ENCODE results near the gene MYO3B.

Gene MYO3B

DNA sequence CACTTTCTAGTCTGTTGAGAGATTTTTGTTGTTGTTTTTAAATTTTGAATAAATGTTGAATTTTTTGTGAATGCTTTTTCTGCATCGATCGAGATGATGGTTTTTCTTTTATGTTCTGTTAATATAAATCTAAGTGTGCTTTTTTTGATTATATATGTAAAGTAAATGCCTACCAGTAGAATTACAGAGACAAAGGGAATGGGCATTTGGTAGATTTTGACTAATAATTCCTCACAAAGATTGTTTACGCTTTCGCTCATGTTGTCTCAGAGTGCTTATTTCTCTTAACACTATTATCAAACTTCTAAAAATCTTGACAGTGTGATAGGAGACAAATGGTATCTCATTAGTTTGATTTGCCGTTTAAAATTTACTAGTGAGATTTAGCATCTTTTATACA is 3.7 kb downstream of the MYO3B start:
- no peak for DNase-seq
- TF ChIP-seq GATA1 (IDR thresholded peaks at IDR 0.05; ENCODE audit: low read depth, low read length) (no peak), POLR2A (IDR thresholded peaks at IDR 0.05; ENCODE audit: low read length) (no peak)

DNA sequence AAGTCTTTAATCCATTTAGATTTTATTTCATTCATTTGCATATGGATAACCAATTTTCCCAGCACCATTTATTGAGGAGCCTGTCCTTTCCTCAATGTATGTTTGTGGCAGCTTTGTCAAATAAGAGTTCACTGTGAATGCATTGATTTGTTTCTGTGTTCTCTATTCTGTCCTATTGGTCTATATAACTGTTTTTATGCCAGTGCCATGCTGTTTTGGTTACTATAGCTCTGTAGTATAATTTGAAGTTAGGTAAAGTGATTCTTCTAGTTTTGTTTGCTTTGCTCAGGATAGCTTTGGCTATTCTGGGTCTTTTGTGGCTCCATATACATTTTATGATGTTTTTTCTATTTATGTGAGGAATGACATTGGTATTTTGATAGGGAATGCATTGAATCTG is 7.4 kb downstream of the MYO3B start:
- DNase-seq = no peak
- TF ChIP-seq GATA1 (IDR thresholded peaks at IDR 0.05; ENCODE audit: low read depth, low read length) = no peak
- no peak for TF ChIP-seq POLR2A (IDR thresholded peaks at IDR 0.05; ENCODE audit: low read length)

DNA sequence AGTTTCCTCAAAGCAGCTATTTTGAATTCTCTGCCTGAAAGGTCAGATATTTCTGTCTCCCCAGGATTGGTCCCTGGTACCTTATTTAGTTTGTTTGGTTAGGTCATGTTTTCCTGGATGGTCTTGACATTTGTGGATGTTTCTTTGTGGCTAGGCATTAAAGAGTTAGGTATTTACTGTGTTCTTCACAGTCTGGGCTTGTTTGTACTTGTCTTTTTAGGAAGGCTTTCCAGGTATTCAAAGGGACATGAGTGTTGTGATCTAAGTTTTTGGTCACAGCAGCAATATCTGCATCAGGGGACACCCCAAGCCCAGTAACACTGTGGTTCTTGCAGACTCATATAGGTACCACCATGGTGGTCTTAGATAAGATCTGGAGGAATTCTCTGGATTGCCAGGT is 11.8 kb downstream of the MYO3B start:
- TF ChIP-seq GATA1 (IDR thresholded peaks at IDR 0.05; ENCODE audit: low read depth, low read length) (no peak), POLR2A (IDR thresholded peaks at IDR 0.05; ENCODE audit: low read length) (no peak)
- no peak for DNase-seq

DNA sequence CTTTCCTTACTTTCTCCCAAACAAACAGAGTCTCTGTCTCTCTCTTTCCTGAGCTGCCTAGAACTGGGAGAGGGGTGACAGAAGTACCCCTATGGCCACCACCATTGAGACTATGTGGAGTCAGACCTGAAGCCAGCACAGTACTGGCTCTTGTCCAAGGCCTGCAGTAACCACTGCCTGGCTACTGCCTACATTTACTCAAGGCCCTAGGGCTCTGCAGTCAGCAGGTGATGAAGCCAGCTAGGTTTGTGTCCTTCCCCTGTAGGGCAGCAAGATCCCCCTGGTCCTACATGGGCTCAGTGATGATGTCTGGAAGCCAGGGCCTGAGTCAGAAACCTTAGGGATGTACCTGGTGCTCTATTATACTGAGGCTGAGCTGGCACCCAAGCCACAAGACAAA is 12.2 kb downstream of the MYO3B start:
- no peak for DNase-seq
- TF ChIP-seq GATA1 (IDR thresholded peaks at IDR 0.05; ENCODE audit: low read depth, low read length) = no peak
- TF ChIP-seq POLR2A (IDR thresholded peaks at IDR 0.05; ENCODE audit: low read length) = no peak

DNA sequence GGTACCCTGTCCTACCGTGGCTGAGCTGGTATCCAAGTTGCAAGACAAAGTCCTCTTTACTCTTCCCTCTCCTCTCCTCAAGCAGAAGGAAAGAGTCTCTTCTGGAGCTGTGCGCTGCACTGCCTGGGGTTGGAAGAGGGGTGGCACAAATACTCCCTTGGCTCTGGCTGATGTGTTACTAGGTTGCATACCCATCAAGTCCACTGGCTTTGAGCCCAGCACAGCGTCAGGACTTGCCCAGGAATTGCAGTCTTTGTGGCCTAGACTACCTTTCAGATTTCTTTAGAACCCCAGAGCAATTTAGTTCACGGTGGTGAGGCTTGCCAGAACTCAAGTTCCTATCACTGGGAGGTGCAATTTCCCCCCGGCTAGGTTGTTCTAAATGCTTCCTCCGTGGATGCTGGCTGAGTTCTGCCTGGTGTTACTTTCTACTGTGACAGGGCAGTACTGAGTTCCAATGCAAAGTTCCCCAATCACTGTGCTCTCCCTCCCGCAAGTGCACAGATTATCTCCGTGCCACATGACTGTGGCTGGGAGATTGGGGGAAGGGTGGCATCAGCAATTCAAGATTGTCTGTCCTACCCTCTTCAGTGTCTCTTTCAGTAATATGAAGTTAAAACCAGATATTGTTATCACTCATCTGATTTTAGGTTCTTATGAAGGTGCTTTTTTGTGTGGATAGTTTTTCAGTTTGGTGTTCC is 13.4 kb downstream of the MYO3B start:
- no peak for TF ChIP-seq GATA1 (IDR thresholded peaks at IDR 0.05; ENCODE audit: low read depth, low read length)
- no peak for TF ChIP-seq POLR2A (IDR thresholded peaks at IDR 0.05; ENCODE audit: low read length)
- peak; percentile 10 for DNase-seq

DNA sequence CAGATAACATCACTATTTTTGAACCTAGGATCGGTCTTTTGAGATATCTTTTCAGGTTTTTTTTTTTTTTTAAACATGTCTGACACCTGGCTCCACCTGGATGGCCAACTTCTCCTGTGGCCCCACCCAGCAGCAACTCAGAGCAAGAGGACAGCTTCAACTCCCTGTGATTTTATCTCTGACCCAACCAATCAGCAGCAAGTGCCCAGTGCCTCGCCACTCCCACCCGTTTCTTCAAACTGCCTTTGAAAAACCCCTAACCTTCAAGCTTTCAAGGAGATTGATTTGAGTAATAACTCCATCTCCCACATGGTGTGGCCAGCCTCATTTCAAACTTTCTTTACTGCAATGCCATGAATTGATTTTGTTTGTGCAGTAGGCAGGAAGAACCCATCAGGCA is 19.0 kb downstream of the MYO3B start:
- DNase-seq = no peak
- TF ChIP-seq GATA1 (IDR thresholded peaks at IDR 0.05; ENCODE audit: low read depth, low read length) = no peak
- no peak for TF ChIP-seq POLR2A (IDR thresholded peaks at IDR 0.05; ENCODE audit: low read length)

DNA sequence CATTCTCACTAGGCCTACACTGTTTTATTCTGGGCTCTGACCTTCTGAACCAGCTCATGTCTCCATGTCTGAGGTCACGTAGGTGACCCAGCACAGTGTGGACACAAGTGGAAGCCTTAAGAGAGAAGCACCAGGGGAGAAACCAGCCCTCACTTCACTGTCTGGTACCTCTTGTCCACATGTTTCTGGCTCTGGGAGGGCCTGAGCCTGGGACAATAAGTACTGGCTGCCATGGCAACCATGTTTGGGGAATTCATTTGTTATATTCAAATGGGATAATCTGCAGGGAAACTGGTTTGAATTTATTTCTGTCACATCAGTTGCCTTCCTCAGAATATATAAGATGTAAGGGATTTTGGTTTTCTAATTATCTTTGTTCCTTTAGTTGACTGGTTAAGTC is 23.3 kb downstream of the MYO3B start:
- DNase-seq = no peak
- TF ChIP-seq POLR2A (IDR thresholded peaks at IDR 0.05; ENCODE audit: low read length) = no peak
- no peak for TF ChIP-seq GATA1 (IDR thresholded peaks at IDR 0.05; ENCODE audit: low read depth, low read length)

DNA sequence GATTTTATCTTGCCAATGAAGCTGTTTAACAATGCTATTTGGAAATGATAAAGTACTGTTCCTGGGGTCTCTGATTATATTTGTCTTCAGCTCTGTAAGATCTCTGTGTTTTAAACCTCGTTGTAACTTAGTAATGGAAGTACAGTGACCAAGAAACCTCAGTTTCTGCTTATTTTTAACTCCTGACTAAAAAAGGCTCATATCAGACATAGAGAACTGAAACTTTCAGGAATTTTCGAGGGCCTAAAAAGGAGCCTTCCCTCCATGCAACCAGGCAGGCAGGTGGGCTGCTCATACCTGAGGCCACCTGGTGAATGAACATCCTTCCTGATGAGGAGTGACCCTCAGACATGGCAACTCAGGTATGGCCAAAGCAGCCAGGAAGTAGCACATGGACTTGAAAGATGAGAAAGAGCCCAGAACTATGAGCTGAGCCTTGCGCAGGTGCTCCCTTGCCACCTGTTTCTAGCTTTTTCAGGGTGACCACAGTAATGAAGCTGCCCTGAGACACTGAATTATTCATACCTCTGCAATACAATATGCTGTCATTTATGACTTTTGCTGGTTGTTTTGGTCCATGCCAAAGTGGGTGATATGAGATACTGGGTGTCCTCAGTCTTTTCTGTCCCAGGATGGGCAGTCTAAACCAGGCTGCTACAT is 23.9 kb downstream of the MYO3B start:
- no peak for DNase-seq
- TF ChIP-seq GATA1 (IDR thresholded peaks at IDR 0.05; ENCODE audit: low read depth, low read length) (no peak), POLR2A (IDR thresholded peaks at IDR 0.05; ENCODE audit: low read length) (no peak)

DNA sequence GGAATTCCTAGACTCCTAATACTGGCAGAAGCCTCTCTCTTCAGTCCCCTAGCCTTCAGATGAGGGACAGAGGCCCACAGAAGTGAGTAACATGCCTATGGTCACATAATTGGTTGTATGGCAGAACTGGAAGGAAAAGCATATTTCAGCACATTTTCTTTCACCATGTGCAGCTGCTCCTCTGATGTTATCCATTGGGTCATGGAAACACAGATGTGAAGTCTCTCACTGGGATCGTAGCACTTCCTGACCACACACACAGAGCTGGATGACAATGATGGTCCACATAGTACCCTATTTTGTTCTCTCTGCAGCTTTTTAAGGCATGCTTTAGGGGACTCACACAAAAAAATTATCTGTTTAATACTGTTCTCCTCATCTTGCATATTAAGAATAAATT is 24.5 kb downstream of the MYO3B start:
- DNase-seq = no peak
- TF ChIP-seq POLR2A (IDR thresholded peaks at IDR 0.05; ENCODE audit: low read length) (no peak), GATA1 (IDR thresholded peaks at IDR 0.05; ENCODE audit: low read depth, low read length) (no peak)

DNA sequence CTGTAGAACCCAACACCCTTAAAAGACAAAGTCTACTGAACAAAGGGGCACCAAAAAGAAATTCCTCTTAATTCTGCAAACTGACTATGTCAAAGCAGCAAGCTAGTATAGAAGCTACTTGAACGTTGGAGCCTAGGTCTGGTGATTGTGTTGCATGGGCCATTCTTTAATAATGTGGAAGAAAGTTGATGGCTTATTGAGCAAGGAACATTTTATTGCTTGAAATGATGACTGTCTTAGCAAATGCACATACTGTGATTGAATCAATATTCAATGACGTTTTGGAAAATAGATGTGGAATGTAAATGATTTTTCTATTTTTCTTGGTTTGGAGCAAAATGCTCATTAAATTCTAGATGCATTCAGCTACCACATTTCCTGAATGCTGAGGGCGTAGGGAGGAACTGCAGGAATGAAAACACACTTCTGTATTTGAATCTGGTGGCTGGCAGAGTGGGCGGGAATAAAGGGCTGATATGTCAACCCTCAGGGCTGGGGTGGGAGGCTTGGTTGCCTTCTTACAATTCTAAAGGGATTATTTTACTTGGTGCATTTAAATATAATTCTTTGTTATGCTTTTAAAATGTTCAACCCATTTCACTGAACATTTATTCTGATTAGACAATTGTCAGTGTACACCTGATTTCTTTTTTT is 26.5 kb downstream of the MYO3B start:
- TF ChIP-seq POLR2A (IDR thresholded peaks at IDR 0.05; ENCODE audit: low read length) (no peak), GATA1 (IDR thresholded peaks at IDR 0.05; ENCODE audit: low read depth, low read length) (no peak)
- no peak for DNase-seq

DNA sequence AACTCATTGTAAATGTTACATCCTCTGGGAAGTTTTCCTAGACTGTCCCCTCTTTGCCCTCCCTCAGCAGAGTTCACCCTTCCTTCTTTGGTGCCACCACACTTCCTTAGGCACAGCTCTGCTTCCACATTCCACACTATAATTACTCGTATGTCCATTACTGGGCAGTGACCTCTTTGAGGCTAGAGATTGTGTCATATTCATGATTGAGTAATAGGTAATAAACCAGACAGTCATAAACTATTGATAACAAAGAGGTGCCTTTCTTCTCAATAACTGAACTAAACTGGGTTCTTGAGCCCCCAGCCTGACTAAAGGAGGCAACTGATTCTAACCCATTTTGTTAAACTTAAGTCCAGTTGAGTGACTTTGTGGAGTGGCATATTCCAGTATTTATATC is 28.3 kb downstream of the MYO3B start:
- DNase-seq = no peak
- TF ChIP-seq GATA1 (IDR thresholded peaks at IDR 0.05; ENCODE audit: low read depth, low read length) (no peak), POLR2A (IDR thresholded peaks at IDR 0.05; ENCODE audit: low read length) (no peak)

DNA sequence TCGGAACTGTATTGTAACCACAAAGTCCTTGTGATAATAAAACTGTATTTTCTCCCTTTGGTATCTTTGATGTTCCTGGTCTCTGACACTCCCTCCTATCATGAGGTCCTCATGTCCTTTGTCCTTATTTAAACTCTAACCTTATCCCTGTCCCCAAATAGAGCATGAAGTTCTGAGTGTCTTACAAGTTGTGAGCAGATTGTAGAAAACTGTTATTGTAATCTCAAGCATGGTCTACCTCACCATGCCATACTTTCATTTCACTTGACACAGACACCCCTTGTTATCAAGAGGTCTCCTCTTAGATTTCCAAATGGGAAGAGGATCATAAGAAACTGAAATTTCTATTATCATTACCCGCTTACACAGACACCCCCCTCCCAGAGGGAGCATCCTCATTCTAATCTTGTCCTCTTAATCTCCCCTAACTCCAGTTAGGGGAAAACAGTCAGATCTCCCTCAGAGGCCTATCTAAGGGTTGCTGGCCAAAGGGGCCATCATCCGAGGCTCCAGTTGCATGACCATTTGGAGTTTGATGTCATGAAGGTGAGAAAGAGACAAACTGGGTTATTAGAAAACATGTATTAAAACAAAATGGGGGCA is 29.0 kb downstream of the MYO3B start:
- TF ChIP-seq POLR2A (IDR thresholded peaks at IDR 0.05; ENCODE audit: low read length) (no peak), GATA1 (IDR thresholded peaks at IDR 0.05; ENCODE audit: low read depth, low read length) (no peak)
- DNase-seq = peak in 1 of 2 experiments; percentile 20

DNA sequence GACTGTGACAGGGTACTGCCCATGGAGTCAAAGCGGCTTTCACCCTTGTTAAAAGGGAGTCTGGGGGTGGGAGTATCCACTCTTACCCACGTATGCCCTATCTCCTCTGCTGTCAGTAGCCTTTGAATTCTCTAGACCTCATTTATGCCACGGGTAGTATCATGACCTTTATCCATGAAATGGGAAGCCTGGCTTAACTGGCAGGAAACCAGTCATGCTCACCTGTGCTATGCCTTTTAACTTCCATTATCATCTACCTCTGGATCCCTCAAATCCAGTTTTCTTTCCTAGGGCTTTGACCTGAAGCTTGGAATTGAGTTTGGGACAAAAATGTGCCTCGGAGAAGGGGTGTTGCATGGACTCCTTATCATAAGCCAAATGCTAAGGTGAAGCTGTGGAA is 30.0 kb downstream of the MYO3B start:
- no peak for TF ChIP-seq GATA1 (IDR thresholded peaks at IDR 0.05; ENCODE audit: low read depth, low read length)
- TF ChIP-seq POLR2A (IDR thresholded peaks at IDR 0.05; ENCODE audit: low read length) = no peak
- DNase-seq = no peak

DNA sequence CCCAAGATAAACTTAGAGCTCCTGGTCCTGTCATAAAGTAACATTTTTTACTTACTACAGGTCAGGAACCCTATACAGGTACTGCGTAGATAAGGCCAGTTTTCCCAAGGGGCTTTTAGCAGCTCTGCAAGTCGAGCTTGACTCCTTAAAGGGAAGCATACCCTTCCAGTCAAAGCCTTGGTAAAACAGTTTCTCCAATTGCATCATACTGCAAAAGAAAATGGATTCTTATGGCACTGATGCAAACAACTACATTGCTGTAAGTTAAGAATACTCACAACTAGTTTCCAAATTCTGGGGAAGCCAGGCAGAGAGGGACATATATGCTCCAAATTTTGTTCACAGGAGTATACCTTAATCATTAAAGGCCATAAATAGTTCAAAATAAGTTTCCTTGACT is 31.0 kb downstream of the MYO3B start:
- no peak for TF ChIP-seq POLR2A (IDR thresholded peaks at IDR 0.05; ENCODE audit: low read length)
- no peak for TF ChIP-seq GATA1 (IDR thresholded peaks at IDR 0.05; ENCODE audit: low read depth, low read length)
- no peak for DNase-seq
